Stromal cell of bone marrow (primary cell): Measurements from ENCODE around the gene IPO4.
"Not testable (repeated sequence)": the region's sequence is repeated elsewhere in the genome, so short reads cannot be mapped to it uniquely, and the experiment has no call there.

Experiments
- DNase-seq: peaks from one replicate; pipeline ENCODE4 v3.0.0-alpha.2; 2012; ENCODE audit warnings: low read depth

Gene IPO4

GRCh38 chr14:24216876-24217275 lies 28.3 kb upstream of the IPO4 start:
- not testable (repeated sequence) for DNase-seq

GRCh38 chr14:24216345-24216699 lies 27.7 kb upstream of the IPO4 start:
- no peak for DNase-seq

GRCh38 chr14:24215495-24216344 lies 27.1 kb upstream of the IPO4 start, which contains the start of gene MDP1:
Gene MDP1, minus strand, starts transcription at chr14:24216066. Its CDS starts 111 bp downstream, at chr14:24215955.
- DNase-seq = peak; percentile 77

GRCh38 chr14:24213866-24214662 lies 25.4 kb upstream of the IPO4 start:
- DNase-seq = no peak

- DNase-seq = peak; percentile 97
Observed at GRCh38 chr14:24212924-24213865, 24.6 kb upstream of the IPO4 start, which contains the start of gene CHMP4A. Gene CHMP4A, minus strand, starts transcription at chr14:24213488. Its CDS starts 49 bp downstream, at chr14:24213439.

- no peak for DNase-seq
Observed at GRCh38 chr14:24211311-24211710, 22.7 kb upstream of the IPO4 start.

- no peak for DNase-seq
Observed at GRCh38 chr14:24207625-24208024, 19.0 kb upstream of the IPO4 start.

- DNase-seq = no peak
Observed at GRCh38 chr14:24207104-24207551, 18.5 kb upstream of the IPO4 start.

GRCh38 chr14:24206260-24207103 lies 17.9 kb upstream of the IPO4 start:
- DNase-seq = no peak

GRCh38 chr14:24204163-24205146 lies 15.8 kb upstream of the IPO4 start:
- no peak for DNase-seq

- not testable (repeated sequence) for DNase-seq
Observed at GRCh38 chr14:24203249-24203886, 14.8 kb upstream of the IPO4 start.

GRCh38 chr14:24202538-24202937 lies 13.9 kb upstream of the IPO4 start:
- DNase-seq = not testable (repeated sequence)

- no peak for DNase-seq
Observed at GRCh38 chr14:24198814-24199524, 10.4 kb upstream of the IPO4 start.

GRCh38 chr14:24197056-24197450 lies 8.4 kb upstream of the IPO4 start:
- no peak for DNase-seq

GRCh38 chr14:24196071-24197055 lies 7.7 kb upstream of the IPO4 start:
- DNase-seq = no peak

GRCh38 chr14:24195186-24196070 lies 6.8 kb upstream of the IPO4 start, which contains the start of gene TM9SF1:
Gene TM9SF1, minus strand, starts transcription at chr14:24195441. Its CDS starts 422 bp downstream, at chr14:24195019.
- DNase-seq = peak; percentile 72
